ENCODE data around the gene HHIPL1.

Gene HHIPL1

DNA sequence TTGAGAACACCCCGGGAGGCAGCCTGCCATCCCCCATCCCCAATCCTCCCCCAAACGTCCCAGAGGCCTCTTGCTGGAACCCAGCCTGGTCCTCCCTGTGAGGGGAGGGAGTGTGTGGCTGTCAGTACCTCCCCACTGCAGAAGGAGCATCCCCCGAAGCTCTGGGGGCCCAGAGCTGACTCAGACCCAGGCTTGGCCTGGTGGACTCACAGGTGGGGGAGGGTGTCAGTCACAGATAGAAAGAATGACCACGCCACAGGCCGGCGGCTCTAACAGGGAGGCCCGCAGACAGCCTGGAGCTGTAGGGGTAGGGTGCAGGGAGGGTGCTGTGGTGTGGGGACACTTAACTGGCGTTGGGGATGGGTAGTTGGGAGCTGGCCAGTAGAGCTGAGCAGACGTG is 5.3 kb downstream of the HHIPL1 start:
- no peaks in the 10 kb centered on the region for H3K36me3 ChIP-seq (ENCODE audit: insufficient read depth, low read length)
- H3K79me2 ChIP-seq (ENCODE audit: insufficient read depth, low read length), result no peaks in the 10 kb centered on the region
- H3K4me2 ChIP-seq (ENCODE audit: insufficient read depth, low read length), result no peak overlapping the region
- no peak for ATAC-seq (ENCODE audit: insufficient read depth, low read depth)
- no peaks in the 10 kb centered on the region for H3K9me3 ChIP-seq (ENCODE audit: insufficient read depth, low read length, severe bottlenecking)
- no peaks in the 10 kb centered on the region for H3K4me1 ChIP-seq (ENCODE audit: insufficient read depth, low read length)
- no peak overlapping the region for H3K9ac ChIP-seq (ENCODE audit: low read depth, low read length)
- H3K27ac ChIP-seq (ENCODE audit: low read length), result no peak overlapping the region
- TF ChIP-seq EZH2 (IDR thresholded peaks at IDR 0.05; ENCODE audit: borderline replicate concordance, low read depth, low read length, severe bottlenecking), result no peak
- DNase-seq, result no peak
- peaks cover 5% of the 10 kb centered on the region; the same call in 1 of the 2 replicates for H4K20me1 ChIP-seq (ENCODE audit: insufficient read depth, low read length)
- H3K4me3 ChIP-seq (ENCODE audit: low read depth in 1 of 2, low read length in 2 of 2), result no peak overlapping the region
- no peaks in the 10 kb centered on the region for H3K27me3 ChIP-seq (ENCODE audit: insufficient read depth, low read length, poor library complexity)
- H2AFZ ChIP-seq (ENCODE audit: low read depth, low read length), result no peak overlapping the region

DNA sequence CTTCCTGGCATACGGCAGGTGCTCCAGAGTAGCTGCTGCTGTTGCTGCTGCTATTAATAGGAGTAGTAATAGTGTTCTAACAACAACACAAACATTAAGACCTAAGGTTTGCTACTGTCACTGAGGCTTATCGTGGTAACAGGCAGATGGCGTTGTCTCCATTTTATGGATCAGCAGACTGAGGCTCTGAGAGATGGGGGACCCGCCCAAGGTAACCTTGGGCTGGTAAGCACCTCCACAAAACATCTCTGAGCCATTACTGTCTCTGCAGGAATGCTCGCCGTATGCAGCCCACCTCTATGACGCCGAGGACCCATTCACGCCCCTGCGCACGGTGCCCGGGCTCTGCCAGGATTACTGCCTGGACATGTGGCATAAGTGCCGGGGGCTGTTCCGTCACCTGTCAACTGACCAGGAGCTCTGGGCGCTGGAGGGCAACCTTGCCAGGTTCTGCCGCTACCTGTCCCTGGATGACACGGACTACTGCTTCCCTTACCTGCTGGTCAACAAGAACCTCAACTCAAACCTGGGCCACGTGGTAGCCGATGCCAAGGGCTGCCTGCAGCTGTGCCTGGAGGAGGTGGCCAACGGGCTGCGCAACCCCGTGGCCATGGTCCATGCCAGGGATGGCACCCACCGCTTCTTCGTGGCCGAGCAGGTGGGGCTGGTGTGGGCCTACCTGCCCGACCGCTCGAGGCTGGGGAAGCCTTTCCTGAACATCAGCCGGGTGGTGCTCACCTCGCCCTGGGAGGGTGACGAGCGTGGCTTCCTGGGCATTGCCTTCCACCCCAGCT is 7.2 kb downstream of the HHIPL1 start:
- Histone ChIP-seq H3K27ac (ENCODE audit: low read length) (no peak overlapping the region), H3K27me3 (ENCODE audit: insufficient read depth, low read length, poor library complexity) (peaks cover 11% of the 10 kb centered on the region), H3K4me2 (ENCODE audit: insufficient read depth, low read length) (no peak overlapping the region), H3K36me3 (ENCODE audit: insufficient read depth, low read length) (no peaks in the 10 kb centered on the region), H2AFZ (ENCODE audit: low read depth, low read length) (no peak overlapping the region), H3K4me3 (ENCODE audit: low read depth in 1 of 2, low read length in 2 of 2) (no peak overlapping the region), H3K9ac (ENCODE audit: low read depth, low read length) (no peak overlapping the region), H3K79me2 (ENCODE audit: insufficient read depth, low read length) (no peaks in the 10 kb centered on the region), H3K9me3 (ENCODE audit: insufficient read depth, low read length, severe bottlenecking) (no peaks in the 10 kb centered on the region), H3K4me1 (ENCODE audit: insufficient read depth, low read length) (no peaks in the 10 kb centered on the region), H4K20me1 (ENCODE audit: insufficient read depth, low read length) (peaks cover 5% of the 10 kb centered on the region; the same call in 1 of the 2 replicates)
- ATAC-seq (ENCODE audit: insufficient read depth, low read depth) (no peak), DNase-seq (no peak)
- TF ChIP-seq EZH2 (IDR thresholded peaks at IDR 0.05; ENCODE audit: borderline replicate concordance, low read depth, low read length, severe bottlenecking), result no peak
- TF ChIP-seq, protein P1, sequence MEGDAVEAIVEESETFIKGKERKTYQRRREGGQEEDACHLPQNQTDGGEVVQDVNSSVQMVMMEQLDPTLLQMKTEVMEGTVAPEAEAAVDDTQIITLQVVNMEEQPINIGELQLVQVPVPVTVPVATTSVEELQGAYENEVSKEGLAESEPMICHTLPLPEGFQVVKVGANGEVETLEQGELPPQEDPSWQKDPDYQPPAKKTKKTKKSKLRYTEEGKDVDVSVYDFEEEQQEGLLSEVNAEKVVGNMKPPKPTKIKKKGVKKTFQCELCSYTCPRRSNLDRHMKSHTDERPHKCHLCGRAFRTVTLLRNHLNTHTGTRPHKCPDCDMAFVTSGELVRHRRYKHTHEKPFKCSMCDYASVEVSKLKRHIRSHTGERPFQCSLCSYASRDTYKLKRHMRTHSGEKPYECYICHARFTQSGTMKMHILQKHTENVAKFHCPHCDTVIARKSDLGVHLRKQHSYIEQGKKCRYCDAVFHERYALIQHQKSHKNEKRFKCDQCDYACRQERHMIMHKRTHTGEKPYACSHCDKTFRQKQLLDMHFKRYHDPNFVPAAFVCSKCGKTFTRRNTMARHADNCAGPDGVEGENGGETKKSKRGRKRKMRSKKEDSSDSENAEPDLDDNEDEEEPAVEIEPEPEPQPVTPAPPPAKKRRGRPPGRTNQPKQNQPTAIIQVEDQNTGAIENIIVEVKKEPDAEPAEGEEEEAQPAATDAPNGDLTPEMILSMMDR (IDR thresholded peaks at IDR 0.05; ENCODE audit: borderline replicate concordance, extremely low read depth, low read length, poor library complexity, severe bottlenecking), result no peak

DNA sequence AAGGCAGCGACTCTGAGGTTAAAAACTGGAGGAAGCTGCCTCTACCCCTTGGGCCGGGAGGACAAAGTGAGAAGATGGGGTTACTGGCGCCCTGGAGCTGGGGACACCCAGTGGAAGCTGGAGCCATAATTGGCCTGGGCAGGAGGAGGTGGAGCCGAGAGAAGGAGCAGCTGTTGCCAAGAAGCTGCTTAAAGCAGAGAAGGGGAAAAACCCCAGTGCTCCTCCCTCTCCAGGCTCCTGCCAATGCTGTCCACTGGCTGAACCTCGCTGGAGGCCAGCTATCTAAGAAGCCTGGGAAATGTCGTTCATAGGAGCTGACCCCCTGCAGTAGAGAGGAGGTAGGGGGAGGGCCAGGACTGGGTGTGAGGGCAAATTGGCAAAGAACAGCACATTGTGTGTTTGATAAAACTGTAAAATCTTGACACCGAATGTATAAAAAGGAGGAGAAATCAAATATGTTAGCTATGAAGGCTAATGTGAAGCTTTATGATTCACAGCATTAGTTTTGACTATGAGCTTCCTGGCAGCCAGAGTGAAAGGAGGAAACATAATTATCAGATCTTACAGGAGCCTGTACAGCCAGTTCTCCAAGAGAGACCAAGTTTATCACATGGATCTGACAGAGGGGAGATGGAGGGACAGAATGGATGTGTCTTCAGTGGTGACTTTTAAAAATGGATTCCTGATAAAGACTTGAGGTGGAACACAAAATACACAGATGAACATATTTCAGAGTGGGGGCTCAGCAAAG is 9.5 kb downstream of the HHIPL1 start:
- H3K9ac ChIP-seq (ENCODE audit: low read depth, low read length), result no peak overlapping the region
- no peaks in the 10 kb centered on the region for H3K9me3 ChIP-seq (ENCODE audit: insufficient read depth, low read length, severe bottlenecking)
- TF ChIP-seq EZH2 (IDR thresholded peaks at IDR 0.05; ENCODE audit: borderline replicate concordance, low read depth, low read length, severe bottlenecking), result no peak
- TF ChIP-seq, protein P1 (IDR thresholded peaks at IDR 0.05; ENCODE audit: borderline replicate concordance, extremely low read depth, low read length, poor library complexity, severe bottlenecking), result no peak
- H2AFZ ChIP-seq (ENCODE audit: low read depth, low read length), result no peak overlapping the region
- H3K79me2 ChIP-seq (ENCODE audit: insufficient read depth, low read length), result no peaks in the 10 kb centered on the region
- peaks cover 5% of the 10 kb centered on the region; the same call in 1 of the 2 replicates for H4K20me1 ChIP-seq (ENCODE audit: insufficient read depth, low read length)
- H3K4me1 ChIP-seq (ENCODE audit: insufficient read depth, low read length), result no peaks in the 10 kb centered on the region
- peaks cover 17% of the 10 kb centered on the region for H3K27me3 ChIP-seq (ENCODE audit: insufficient read depth, low read length, poor library complexity)
- ATAC-seq (ENCODE audit: insufficient read depth, low read depth) (no peak), DNase-seq (no peak)
- H3K36me3 ChIP-seq (ENCODE audit: insufficient read depth, low read length), result no peaks in the 10 kb centered on the region
- H3K4me2 ChIP-seq (ENCODE audit: insufficient read depth, low read length), result no peak overlapping the region
- H3K27ac ChIP-seq (ENCODE audit: low read length), result no peak overlapping the region
- no peak overlapping the region for H3K4me3 ChIP-seq (ENCODE audit: low read depth in 1 of 2, low read length in 2 of 2)

DNA sequence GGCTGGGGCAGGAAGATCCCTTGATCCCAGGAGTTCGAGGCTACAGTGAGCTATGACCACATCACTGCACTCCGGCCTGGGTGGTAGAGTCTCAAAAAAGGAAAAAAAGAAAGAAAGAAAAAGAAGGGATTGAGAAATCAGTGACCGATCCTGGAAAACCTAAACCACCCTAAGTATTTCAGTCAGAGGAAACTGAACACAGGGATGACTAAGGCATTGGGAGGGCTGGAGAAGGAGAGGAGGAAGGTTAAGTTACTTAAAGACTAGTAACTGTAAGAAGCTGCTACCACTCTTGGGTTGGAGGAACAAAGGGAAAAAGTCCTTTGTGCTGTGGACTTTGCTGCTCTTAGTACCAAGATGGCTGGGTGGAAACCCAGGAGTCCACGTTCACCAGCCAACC is 10.6 kb downstream of the HHIPL1 start:
- H3K27ac ChIP-seq (ENCODE audit: low read length), result no peak overlapping the region
- peaks cover 17% of the 10 kb centered on the region for H3K27me3 ChIP-seq (ENCODE audit: insufficient read depth, low read length, poor library complexity)
- no peak overlapping the region for H3K9ac ChIP-seq (ENCODE audit: low read depth, low read length)
- no peaks in the 10 kb centered on the region for H3K36me3 ChIP-seq (ENCODE audit: insufficient read depth, low read length)
- no peaks in the 10 kb centered on the region for H3K4me1 ChIP-seq (ENCODE audit: insufficient read depth, low read length)
- ATAC-seq (ENCODE audit: insufficient read depth, low read depth) (no peak), DNase-seq (no peak)
- no peak overlapping the region for H3K4me3 ChIP-seq (ENCODE audit: low read depth in 1 of 2, low read length in 2 of 2)
- H3K9me3 ChIP-seq (ENCODE audit: insufficient read depth, low read length, severe bottlenecking), result no peaks in the 10 kb centered on the region
- H2AFZ ChIP-seq (ENCODE audit: low read depth, low read length), result no peak overlapping the region
- H3K79me2 ChIP-seq (ENCODE audit: insufficient read depth, low read length), result no peaks in the 10 kb centered on the region
- TF ChIP-seq, protein P1 (IDR thresholded peaks at IDR 0.05; ENCODE audit: borderline replicate concordance, extremely low read depth, low read length, poor library complexity, severe bottlenecking), result no peak
- no peak for TF ChIP-seq EZH2 (IDR thresholded peaks at IDR 0.05; ENCODE audit: borderline replicate concordance, low read depth, low read length, severe bottlenecking)
- H3K4me2 ChIP-seq (ENCODE audit: insufficient read depth, low read length), result no peak overlapping the region
- no peaks in the 10 kb centered on the region; the same call in 1 of the 2 replicates for H4K20me1 ChIP-seq (ENCODE audit: insufficient read depth, low read length)
